GM21423 (cell line): ENCODE measurements around the gene ABCA13.

Source experiments
- ATAC-seq: cut with Tn5 transposase; IDR thresholded peaks from one replicate; pipeline ENCODE4 v1.9.1; 2021; ENCODE audit warnings: mild to moderate bottlenecking, moderate library complexity; ENCODE audit not compliant: unreplicated experiment

The ABCA13 gene

GRCh38 chr7:48289656-48290055 is 118.4 kb downstream of the ABCA13 start:
- no peak for ATAC-seq

- ATAC-seq: no peak
These were observed 121.7 kb downstream of the ABCA13 start for GRCh38 chr7:48292949-48293348.

- ATAC-seq: no peak
These were observed 124.2 kb downstream of the ABCA13 start for GRCh38 chr7:48295296-48295971.

GRCh38 chr7:48296966-48297365 is 125.7 kb downstream of the ABCA13 start:
- no peak for ATAC-seq

GRCh38 chr7:48298779-48299178 is 127.5 kb downstream of the ABCA13 start:
- ATAC-seq: peak; percentile 45

- ATAC-seq: peak; percentile 87
These were observed 128.4 kb downstream of the ABCA13 start for GRCh38 chr7:48299580-48300169.

- ATAC-seq: no peak
These were observed 129.0 kb downstream of the ABCA13 start for GRCh38 chr7:48300301-48300700.

- ATAC-seq: no peak
These were observed 129.9 kb downstream of the ABCA13 start for GRCh38 chr7:48301201-48301600.

- ATAC-seq: no peak
These were observed 133.4 kb downstream of the ABCA13 start for GRCh38 chr7:48304641-48305040.

- no peak for ATAC-seq
These were observed 134.4 kb downstream of the ABCA13 start for GRCh38 chr7:48305661-48306060.

- no peak for ATAC-seq
These were observed 135.9 kb downstream of the ABCA13 start for GRCh38 chr7:48307041-48307714.

- no peak for ATAC-seq
These were observed 138.5 kb downstream of the ABCA13 start for GRCh38 chr7:48309720-48310119.

- no peak for ATAC-seq
These were observed 140.3 kb downstream of the ABCA13 start for GRCh38 chr7:48311464-48312100.

- ATAC-seq: no peak
These were observed 140.9 kb downstream of the ABCA13 start for GRCh38 chr7:48312151-48312550.

- ATAC-seq: no peak
These were observed 145.5 kb downstream of the ABCA13 start for GRCh38 chr7:48316768-48317167.

GRCh38 chr7:48317360-48317759 is 146.1 kb downstream of the ABCA13 start:
- no peak for ATAC-seq

GRCh38 chr7:48321319-48322010 is 150.2 kb downstream of the ABCA13 start:
- ATAC-seq: no peak

GRCh38 chr7:48337012-48337621 is 165.9 kb downstream of the ABCA13 start:
- no peak for ATAC-seq

GRCh38 chr7:48337781-48338180 is 166.5 kb downstream of the ABCA13 start:
- no peak for ATAC-seq

GRCh38 chr7:48347230-48347825 is 176.1 kb downstream of the ABCA13 start:
- no peak for ATAC-seq
